ENCODE measurements around the gene DCLK3.

GRCh38 chr3:36786921-36787890, 22.9 kb upstream of the DCLK3 start:
- TF ChIP-seq ZNF687 (IDR thresholded peaks at IDR 0.05) (no peak), SMC3 (IDR thresholded peaks at IDR 0.05; ENCODE audit: borderline replicate concordance, low read length) (no peak)
